Esophagus muscularis mucosa (tissue), 4 donors: Measurements from ENCODE around the gene SYTL2.

Experiments used
- CTCF ChIP-seq, 3 experiments: fragments of 200-600 bp in 2 of 3; fragments of 450-650 bp in 1 of 3; sonication (generic) in 2 of 3; IDR thresholded peaks; one replicate each; pipeline ENCODE4 v1.5.1; 2017 to 2019; ENCODE audit warnings: antibody characterized with exemption in 3 of 3, mild to moderate bottlenecking in 2 of 3, moderate library complexity in 1 of 3
- EP300 ChIP-seq: sonication (generic); formaldehyde crosslinking; IDR thresholded peaks from one replicate; pipeline ENCODE4 v1.6.1; 2017; ENCODE audit warnings: antibody characterized with exemption
- POLR2A ChIP-seq: fragments of 450-650 bp; IDR thresholded peaks from one replicate; pipeline ENCODE4 v1.6.1; 2017; ENCODE audit warnings: antibody characterized with exemption, moderate library complexity, mild to moderate bottlenecking, low read depth

GRCh38 chr11:85767246-85767945 is 43.5 kb downstream of the SYTL2 start:
- TF ChIP-seq CTCF (IDR thresholded peaks at IDR 0.05) (no peak), POLR2A (no peak), EP300 (no peak)
